ENCODE results near the gene RHOF.

DNA sequence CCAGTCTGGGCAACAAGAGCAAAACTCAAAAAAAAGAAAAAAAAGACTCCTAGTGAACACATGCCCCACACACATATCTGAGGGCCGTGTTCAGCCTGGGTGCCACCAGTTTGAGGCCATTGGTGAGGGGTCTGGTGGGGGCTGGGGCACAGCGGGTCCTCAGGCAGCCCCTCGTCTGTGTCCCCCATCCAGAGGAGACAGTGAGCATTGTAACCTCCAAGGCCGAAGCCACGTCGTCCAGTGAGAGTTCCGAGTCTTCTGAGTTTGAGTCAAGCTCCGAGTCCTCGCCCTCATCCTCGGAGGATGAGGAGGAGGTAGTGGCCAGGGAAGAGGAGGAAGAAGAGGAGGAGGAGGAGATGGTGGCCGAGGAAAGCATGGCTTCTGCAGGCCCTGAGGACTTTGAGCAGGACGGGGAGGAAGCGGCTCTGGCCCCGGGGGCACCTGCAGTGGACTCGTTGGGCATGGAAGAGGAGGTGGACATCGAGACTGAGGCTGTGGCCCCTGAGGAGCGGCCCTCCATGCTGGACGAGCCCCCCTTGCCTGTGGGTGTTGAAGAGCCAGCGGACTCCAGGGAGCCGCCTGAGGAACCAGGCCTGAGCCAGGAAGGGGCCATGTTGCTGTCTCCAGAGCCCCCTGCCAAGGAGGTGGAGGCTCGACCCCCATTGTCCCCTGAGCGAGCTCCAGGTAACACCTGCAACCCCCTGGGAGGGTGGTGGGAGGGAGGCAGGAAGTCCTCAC lies 25.9 kb upstream of the RHOF start:
- TF ChIP-seq BCL11A (IDR thresholded peaks at IDR 0.05; ENCODE audit: low read depth in 2 of 2, low read length in 2 of 2) (no peak), POLR2AphosphoS5 (IDR thresholded peaks at IDR 0.05; ENCODE audit: low read depth, low read length) (no peak), CHD1 (IDR thresholded peaks at IDR 0.05; ENCODE audit: low read depth, low read length) (no peak), EP300 (IDR thresholded peaks at IDR 0.05; ENCODE audit: borderline replicate concordance in 1 of 2, low read depth in 2 of 2, low read length in 2 of 2) (no peak), RFX5 (IDR thresholded peaks at IDR 0.05; ENCODE audit: borderline replicate concordance, low read depth, low read length) (no peak), SIX5 (IDR thresholded peaks at IDR 0.05; ENCODE audit: low read depth, low read length) (no peak), ASH2L (IDR thresholded peaks at IDR 0.05; ENCODE audit: low read length) (no peak), RAD21 (IDR thresholded peaks at IDR 0.05 in 1 of 2, conservative IDR thresholded peaks at IDR 0.05 in 1 of 2; ENCODE audit: low read depth in 2 of 2, low read length in 2 of 2) (no peak)
- TF ChIP-seq, protein P1, sequence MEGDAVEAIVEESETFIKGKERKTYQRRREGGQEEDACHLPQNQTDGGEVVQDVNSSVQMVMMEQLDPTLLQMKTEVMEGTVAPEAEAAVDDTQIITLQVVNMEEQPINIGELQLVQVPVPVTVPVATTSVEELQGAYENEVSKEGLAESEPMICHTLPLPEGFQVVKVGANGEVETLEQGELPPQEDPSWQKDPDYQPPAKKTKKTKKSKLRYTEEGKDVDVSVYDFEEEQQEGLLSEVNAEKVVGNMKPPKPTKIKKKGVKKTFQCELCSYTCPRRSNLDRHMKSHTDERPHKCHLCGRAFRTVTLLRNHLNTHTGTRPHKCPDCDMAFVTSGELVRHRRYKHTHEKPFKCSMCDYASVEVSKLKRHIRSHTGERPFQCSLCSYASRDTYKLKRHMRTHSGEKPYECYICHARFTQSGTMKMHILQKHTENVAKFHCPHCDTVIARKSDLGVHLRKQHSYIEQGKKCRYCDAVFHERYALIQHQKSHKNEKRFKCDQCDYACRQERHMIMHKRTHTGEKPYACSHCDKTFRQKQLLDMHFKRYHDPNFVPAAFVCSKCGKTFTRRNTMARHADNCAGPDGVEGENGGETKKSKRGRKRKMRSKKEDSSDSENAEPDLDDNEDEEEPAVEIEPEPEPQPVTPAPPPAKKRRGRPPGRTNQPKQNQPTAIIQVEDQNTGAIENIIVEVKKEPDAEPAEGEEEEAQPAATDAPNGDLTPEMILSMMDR (IDR thresholded peaks at IDR 0.05; ENCODE audit: control extremely low read depth in 1 of 3, insufficient read depth in 1 of 3, low read depth in 1 of 3, low read length in 3 of 3) = no peak
- TF ChIP-seq, protein P2, sequence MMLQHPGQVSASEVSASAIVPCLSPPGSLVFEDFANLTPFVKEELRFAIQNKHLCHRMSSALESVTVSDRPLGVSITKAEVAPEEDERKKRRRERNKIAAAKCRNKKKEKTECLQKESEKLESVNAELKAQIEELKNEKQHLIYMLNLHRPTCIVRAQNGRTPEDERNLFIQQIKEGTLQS (IDR thresholded peaks at IDR 0.05; ENCODE audit: insufficient read depth, low read depth, low read length) = no peak
